ENCODE measurements around the gene RBM45. TPM values are rescaled to one million over a fixed set of nuclear protein-coding genes. Genes with fewer than 3 reads are reported as not detected.

RBM45 gene
- total RNA-seq, 1 experiment from 2014 or later: 10.5 TPM

GRCh38 chr2:178111743-178112142 is 494 bp upstream of the RBM45 start:
- no peak overlapping the region for H3K4me2 ChIP-seq (ENCODE audit: low read length)

GRCh38 chr2:178114462-178114861 is 2.2 kb downstream of the RBM45 start:
- no peak for DNase-seq
- ATAC-seq: no peak
- H3K4me2 ChIP-seq (ENCODE audit: low read length): no peak overlapping the region
- no TSS peak for BruUV-seq (replicated peaks)
- intact Hi-C loops (cut with micrococcal nuclease): no loop called here
- TF ChIP-seq EZH2phosphoT487 (IDR thresholded peaks at IDR 0.05; ENCODE audit: borderline replicate concordance, low read length): no peak
- TF ChIP-seq CTCF (conservative IDR thresholded peaks at IDR 0.05; ENCODE audit: low read depth, low read length): no peak
- TF ChIP-seq EZH2 (IDR thresholded peaks at IDR 0.05; ENCODE audit: low read length, unreplicated experiment): no peak
- no peak overlapping the region for H3K4me3 ChIP-seq (ENCODE audit: low read length)
- no peak overlapping the region for H3K27ac ChIP-seq (ENCODE audit: low read length)
- CTCF ChIA-PET: no interaction called here
- no peaks in the 10 kb centered on the region for H3K9me3 ChIP-seq (ENCODE audit: low read length)
- H4K20me1 ChIP-seq (ENCODE audit: low read length): no peaks in the 10 kb centered on the region
- H3K27me3 ChIP-seq (ENCODE audit: low read length): no peaks in the 10 kb centered on the region
- peaks cover 18% of the 10 kb centered on the region for H3K79me2 ChIP-seq (ENCODE audit: low read length)
- no peaks in the 10 kb centered on the region for H3K9me2 ChIP-seq (replicated peaks; ENCODE audit: low read length)
- no peaks in the 10 kb centered on the region for H3F3A ChIP-seq (ENCODE audit: low read length, unreplicated experiment)
- no peak overlapping the region for H3K9ac ChIP-seq (ENCODE audit: low read length)
- no peak overlapping the region for H2AFZ ChIP-seq (ENCODE audit: low read length)
- POLR2A ChIA-PET (ENCODE audit: unreplicated experiment): no interaction called here
- H3K36me3 ChIP-seq (ENCODE audit: low read depth, low read length): no peaks in the 10 kb centered on the region
- H3K4me1 ChIP-seq (ENCODE audit: insufficient read depth, low read length): peaks cover 9% of the 10 kb centered on the region

More at GRCh38 chr2:178111743-178112142, 494 bp upstream of the RBM45 start:
- H3K9me3 ChIP-seq (ENCODE audit: low read length): no peaks in the 10 kb centered on the region
- ATAC-seq (no peak), DNase-seq (no peak)
- H3K9me2 ChIP-seq (replicated peaks; ENCODE audit: low read length): no peaks in the 10 kb centered on the region
- intact Hi-C loops (cut with micrococcal nuclease): loop anchor here (1.0 kb wide), 2 partner anchors 303 to 308 kb away; no protein-coding TSS in a partner anchor
- H3F3A ChIP-seq (ENCODE audit: low read length, unreplicated experiment): no peaks in the 10 kb centered on the region
- ChIA-PET CTCF (interaction anchor here (0.5 to 1.5 kb wide), 2 partner anchors 303 to 307 kb away, joined by 3 to 6 read pairs; no protein-coding TSS in a partner anchor), POLR2A (ENCODE audit: unreplicated experiment) (no interaction called here)
- peak overlapping the region; percentile 47; the same call in 1 of the 2 replicates for H2AFZ ChIP-seq (ENCODE audit: low read length)
- H3K36me3 ChIP-seq (ENCODE audit: low read depth, low read length): no peaks in the 10 kb centered on the region
- H4K20me1 ChIP-seq (ENCODE audit: low read length): no peaks in the 10 kb centered on the region
- TF ChIP-seq CTCF (conservative IDR thresholded peaks at IDR 0.05; ENCODE audit: low read depth, low read length) (no peak), EZH2phosphoT487 (IDR thresholded peaks at IDR 0.05; ENCODE audit: borderline replicate concordance, low read length) (no peak), EZH2 (IDR thresholded peaks at IDR 0.05; ENCODE audit: low read length, unreplicated experiment) (no peak)
- peaks cover 9% of the 10 kb centered on the region for H3K4me1 ChIP-seq (ENCODE audit: insufficient read depth, low read length)
- H3K27ac ChIP-seq (ENCODE audit: low read length): no peak overlapping the region
- H3K79me2 ChIP-seq (ENCODE audit: low read length): peaks cover 18% of the 10 kb centered on the region
- H3K27me3 ChIP-seq (ENCODE audit: low read length): no peaks in the 10 kb centered on the region
- no peak overlapping the region for H3K9ac ChIP-seq (ENCODE audit: low read length)
- no TSS peak for BruUV-seq (replicated peaks)
- H3K4me3 ChIP-seq (ENCODE audit: low read length): no peak overlapping the region

- no peak for TF ChIP-seq CTCF (conservative IDR thresholded peaks at IDR 0.05; ENCODE audit: low read depth, low read length)
- no peak for TF ChIP-seq EZH2 (IDR thresholded peaks at IDR 0.05; ENCODE audit: low read length, unreplicated experiment)
- TF ChIP-seq EZH2phosphoT487 (IDR thresholded peaks at IDR 0.05; ENCODE audit: borderline replicate concordance, low read length): no peak
- H3K79me2 ChIP-seq (ENCODE audit: low read length): peaks cover 18% of the 10 kb centered on the region
- no peak for ATAC-seq
- POLR2A ChIA-PET (ENCODE audit: unreplicated experiment): interaction anchor here (0.7 kb wide), 1 partner anchor 76 kb away, joined by 4 read pairs; no protein-coding TSS in a partner anchor
- no peaks in the 10 kb centered on the region for H3K36me3 ChIP-seq (ENCODE audit: low read depth, low read length)
- no peak for DNase-seq
- no TSS peak for BruUV-seq (replicated peaks)
- no peaks in the 10 kb centered on the region for H3K9me3 ChIP-seq (ENCODE audit: low read length)
- H3K9me2 ChIP-seq (replicated peaks; ENCODE audit: low read length): no peaks in the 10 kb centered on the region
- no peak overlapping the region for H3K27ac ChIP-seq (ENCODE audit: low read length)
- no peaks in the 10 kb centered on the region for H3F3A ChIP-seq (ENCODE audit: low read length, unreplicated experiment)
- H3K4me1 ChIP-seq (ENCODE audit: insufficient read depth, low read length): peaks cover 9% of the 10 kb centered on the region
- no peaks in the 10 kb centered on the region for H4K20me1 ChIP-seq (ENCODE audit: low read length)
- intact Hi-C loops (cut with micrococcal nuclease): no loop called here
- CTCF ChIA-PET: interaction anchor here (0.6 kb wide), 1 partner anchor 300 kb away, joined by 3 read pairs; no protein-coding TSS in a partner anchor
- no peak overlapping the region for H3K9ac ChIP-seq (ENCODE audit: low read length)
- H2AFZ ChIP-seq (ENCODE audit: low read length): no peak overlapping the region
- no peak overlapping the region for H3K4me2 ChIP-seq (ENCODE audit: low read length)
- no peaks in the 10 kb centered on the region for H3K27me3 ChIP-seq (ENCODE audit: low read length)
- H3K4me3 ChIP-seq (ENCODE audit: low read length): no peak overlapping the region
Observed at GRCh38 chr2:178115271-178115670, 3.0 kb downstream of the RBM45 start.
